GM04504 (cell line): ENCODE data around the gene TMEM242.

Source experiments
- DNase-seq: peaks from one replicate; pipeline ENCODE4 v3.0.0-alpha.2; 2012; ENCODE audit warnings: low read depth

TMEM242 gene

DNA sequence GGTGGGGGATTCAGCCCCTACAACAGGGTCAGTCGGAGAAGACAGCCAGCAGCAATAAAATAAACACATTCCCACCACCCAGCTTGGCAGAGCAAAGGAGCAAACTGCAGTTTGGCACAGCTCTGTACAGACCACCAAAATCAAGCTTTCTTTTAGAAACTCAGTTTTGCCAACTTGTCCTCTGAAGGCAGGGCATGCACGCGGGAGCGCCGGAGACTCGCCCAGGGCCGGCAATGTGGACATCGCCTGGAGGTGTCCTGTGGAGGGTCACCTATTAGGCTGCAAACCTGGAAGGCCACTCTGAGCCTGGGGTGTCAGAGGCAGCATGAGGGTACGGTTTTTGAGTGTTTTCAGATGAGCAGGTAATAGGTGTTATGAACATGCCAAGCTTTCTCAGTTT is 34.7 kb downstream of the TMEM242 start:
- DNase-seq = no peak

DNA sequence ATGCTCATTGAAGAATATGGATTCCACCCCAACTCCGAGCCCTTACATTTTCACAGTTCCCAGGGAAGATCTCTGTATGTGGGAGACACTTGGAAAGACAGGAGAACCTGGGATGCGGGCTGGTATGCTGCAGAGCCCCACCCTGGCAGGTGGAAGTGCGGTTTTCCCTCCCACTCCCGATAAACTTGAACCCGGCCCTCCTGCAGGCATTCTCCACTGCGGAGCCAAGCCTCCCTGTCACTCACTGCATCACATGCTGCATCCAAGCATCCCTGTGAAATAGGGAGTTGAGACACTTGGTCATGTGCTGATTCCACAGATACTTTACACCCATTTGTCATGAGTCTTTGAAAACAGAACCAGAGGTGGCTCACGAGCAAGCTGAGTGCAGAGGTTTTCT is 35.4 kb downstream of the TMEM242 start:
- DNase-seq = no peak

DNA sequence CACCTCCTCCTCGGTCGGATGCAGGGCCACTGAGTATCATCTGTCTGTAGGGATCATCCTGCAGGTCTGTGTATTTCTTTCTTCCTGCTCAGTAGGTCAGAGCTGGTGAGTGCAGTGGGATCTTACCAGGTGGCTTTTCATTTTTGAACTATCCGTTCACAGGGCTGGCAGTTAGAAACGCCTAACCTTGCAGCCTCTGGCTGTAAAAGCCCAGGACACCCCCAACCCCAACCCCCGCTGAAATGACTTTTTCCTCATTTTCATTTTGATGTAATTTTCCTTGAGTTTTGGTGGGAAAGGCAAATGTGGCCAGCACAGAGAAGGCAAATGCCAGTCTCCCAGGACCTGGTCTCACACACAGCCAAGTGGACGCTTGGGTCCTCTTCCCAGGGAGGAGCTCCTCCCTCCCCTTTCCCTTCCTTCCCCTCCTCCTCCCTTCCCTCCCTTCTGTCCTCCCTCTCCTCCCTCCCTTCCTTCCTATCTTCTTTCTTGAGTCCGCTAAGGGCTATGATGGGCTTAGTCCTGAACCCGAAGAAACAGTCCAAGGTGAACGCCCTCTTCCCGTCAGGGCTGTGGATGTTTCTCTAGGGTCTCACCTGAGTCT is 36.0 kb downstream of the TMEM242 start:
- no peak for DNase-seq

DNA sequence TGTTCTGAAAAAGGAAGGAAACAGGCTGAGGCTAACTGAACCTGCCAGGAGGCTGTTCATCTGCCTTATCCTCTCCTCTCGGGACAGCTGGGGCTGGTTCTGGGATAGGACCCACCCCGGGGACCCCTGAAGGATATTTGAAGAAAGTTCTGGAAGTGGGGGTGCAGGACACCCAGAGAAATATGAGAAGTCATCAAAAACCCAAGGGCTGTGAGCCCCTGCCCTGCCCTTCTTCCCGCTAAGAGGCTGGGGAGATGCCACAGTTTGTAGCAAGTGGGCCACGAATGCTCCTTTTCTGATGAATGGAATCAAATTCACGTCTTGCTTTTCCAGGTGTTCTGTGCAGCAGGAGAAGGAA is 37.9 kb downstream of the TMEM242 start:
- no peak for DNase-seq

DNA sequence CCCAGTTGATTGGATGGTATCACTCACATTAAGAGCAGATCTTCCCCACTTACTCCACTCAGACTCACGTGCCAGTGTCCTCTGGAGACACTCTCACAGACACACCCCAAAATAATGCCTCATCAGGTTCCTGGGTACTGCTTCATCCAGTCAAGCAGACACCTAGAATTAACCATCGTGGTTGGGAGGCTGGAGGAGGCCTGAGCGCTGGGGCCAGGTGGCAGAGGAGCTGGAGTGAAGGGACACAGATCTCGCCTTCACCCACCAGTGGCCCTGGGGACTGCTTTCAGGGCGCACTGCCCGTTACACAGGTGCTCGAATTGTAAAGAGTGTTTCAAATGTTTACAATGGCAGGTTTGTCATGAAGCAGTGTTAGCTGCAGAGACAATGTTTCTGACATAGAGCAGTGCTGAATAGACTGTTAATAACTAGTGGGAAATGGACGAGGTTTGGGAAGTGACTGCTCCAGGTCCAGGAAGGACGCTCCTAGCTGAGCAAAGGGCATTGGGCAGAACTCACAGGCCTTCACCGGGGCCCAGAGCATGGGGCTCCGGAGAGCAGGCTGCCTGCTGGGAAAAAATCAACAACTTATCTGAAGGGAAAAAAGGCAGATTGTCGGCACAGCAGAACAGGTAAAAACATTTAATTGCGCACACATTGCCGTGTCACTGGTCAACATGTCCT is 38.4 kb downstream of the TMEM242 start:
- DNase-seq = no peak

DNA sequence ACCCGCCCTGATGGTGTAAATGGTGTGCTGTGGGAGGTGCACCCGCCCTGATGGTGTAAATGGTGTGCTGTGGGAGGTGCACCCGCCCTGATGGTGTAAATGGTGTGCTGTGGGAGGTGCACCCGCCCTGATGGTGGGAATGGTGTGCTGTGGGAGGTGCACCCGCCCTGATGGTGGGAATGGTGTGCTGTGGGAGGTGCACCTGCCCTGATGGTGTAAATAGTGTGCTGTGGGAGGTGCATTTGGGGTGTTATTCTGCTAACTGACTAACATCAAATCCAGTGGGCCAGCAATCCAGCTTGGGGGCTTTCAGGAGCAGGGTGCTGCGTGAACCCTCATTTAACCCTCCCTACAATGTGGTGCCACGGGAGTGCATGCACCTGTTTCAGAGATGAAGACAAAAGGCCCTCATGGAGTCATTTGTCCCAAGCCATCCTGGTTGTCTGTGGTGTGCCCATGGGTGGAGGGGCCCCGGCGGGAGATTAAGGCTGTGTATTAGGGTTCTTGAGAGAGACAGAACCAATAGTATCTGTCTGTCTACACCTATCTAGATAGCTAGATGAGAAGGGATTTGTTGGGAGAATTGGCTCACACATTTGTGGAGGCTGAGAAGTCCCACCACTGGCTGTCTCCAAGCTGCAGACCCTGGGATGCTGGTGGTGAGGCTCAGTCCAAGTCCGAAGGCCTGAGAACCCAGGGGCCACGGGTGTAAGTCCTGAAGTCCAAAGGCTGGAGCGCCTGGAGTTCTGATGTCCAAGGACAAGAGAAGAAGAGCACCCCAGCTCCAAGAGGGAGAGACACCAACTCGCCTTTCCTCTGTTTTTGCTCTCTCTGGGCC is 39.2 kb downstream of the TMEM242 start:
- DNase-seq = no peak

DNA sequence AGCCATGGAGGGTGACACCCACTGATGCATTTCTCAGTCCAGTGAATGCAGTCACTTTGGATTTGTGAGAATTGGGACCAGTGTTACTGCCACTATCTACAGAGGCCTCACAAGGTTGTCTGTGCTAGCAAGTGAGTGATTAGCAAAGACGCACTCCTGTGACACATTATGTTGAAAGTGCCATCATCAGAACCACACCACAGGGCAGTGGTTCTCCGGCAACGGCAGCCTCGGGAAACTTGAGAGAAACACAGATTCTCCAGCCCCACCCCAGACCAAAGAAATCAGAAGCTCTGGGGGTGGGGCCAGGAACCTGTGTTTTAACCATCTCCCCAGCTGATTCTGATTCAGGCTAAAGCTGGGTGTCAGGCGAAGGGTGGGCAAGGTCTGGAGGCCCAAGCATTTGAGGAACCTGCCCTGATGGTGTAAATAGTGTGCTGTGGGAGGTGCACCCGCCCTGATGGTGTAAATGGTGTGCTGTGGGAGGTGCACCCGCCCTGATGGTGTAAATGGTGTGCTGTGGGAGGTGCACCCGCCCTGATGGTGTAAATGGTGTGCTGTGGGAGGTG is 39.9 kb downstream of the TMEM242 start:
- no peak for DNase-seq

DNA sequence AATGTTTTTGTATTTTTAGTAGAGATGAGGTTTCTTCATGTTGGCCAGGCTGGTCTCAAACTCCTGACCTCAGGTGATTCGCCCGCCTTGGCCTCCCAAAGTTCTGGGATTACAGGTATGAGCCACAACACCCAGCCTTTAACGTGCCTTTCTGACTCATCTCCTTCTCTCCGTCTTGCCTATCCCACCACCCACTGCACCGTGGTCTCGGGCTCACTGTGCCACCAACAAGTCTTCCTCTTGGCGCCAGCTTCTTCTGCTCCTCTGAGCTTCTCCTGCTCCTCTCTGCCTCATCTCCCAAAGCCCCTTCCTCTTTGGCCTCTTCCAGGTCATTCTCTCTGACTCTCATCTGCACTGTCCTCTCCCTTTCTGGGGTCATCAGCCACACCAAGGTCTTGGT is 41.0 kb downstream of the TMEM242 start:
- no peak for DNase-seq

DNA sequence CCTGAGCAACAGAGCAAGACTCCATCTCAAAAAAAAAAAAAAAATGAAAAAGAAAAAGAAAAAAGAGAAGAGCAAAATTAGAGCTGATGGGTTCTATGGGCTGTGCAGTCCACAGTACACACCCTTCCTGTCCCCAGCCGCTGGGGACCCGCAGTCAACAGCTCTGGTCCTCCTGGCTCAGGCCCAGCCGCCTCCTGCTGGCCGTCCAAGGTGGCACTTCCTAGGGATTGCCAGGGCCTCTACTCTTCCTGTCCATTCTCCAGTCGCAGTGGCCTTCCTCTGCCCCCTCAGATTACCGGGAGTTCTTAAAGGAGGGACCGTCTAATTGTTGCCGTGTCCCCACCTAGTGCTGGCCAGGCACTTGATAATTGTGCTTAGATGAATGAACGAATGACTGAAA is 41.7 kb downstream of the TMEM242 start:
- DNase-seq = no peak

DNA sequence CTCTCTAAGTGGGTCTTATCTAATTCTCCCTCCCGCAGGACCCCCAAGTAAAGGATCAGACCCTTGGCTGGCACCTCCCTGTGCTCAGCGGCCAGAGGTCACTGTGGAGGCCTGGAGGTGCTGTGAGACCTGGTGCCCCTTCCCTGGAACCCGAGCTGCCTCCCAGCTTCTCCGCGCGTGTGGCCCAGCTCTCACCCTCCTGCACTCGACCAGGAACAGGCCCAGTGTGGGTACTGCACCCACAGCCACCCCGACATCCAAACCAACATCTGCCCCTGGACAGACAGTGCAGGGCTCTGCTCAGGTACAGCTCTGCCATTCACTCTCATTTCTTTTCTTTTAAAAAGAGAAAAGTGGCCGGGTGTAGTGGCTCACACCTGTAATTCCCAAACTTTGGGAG is 42.4 kb downstream of the TMEM242 start:
- DNase-seq = no peak

DNA sequence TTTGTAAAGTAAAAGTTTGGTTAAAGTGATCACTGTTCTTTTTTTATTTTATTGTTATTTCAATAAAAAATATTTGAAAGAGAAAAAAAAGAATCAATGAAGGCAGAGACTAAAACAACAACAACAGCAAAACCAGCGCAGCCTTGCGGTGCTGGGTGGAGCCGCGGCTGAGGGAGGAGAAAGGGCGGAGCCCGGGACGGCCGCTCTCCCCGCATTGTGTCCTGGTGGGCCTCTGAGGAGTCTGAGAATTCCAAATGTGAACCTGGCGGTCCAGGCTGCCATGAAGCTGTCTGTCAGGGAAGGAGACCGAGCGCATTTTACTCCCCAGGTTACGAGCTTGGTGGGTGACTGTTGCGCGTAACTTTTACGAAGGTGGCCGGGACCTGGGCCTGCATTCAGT is 43.2 kb downstream of the TMEM242 start:
- DNase-seq = no peak

DNA sequence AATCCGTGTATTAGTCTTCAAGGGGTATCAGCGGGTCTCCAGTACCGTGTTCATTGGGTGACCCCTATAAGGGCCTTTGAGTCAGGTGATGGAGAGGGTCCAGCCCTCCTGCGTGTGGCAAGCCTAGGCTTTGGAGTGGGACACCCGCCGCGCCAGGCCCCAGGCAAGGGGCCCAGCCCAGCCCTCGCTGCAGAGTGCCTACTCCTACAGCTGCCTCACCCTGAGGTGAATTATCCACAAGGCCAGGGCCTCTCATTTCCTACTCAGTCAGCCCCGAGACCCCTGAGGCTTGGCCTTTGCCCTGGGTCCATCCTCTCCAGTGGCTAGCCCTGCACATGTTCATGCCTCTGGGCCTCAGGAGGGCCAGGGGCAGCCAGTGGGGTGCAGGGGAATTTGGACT is 45.1 kb downstream of the TMEM242 start:
- DNase-seq = no peak

DNA sequence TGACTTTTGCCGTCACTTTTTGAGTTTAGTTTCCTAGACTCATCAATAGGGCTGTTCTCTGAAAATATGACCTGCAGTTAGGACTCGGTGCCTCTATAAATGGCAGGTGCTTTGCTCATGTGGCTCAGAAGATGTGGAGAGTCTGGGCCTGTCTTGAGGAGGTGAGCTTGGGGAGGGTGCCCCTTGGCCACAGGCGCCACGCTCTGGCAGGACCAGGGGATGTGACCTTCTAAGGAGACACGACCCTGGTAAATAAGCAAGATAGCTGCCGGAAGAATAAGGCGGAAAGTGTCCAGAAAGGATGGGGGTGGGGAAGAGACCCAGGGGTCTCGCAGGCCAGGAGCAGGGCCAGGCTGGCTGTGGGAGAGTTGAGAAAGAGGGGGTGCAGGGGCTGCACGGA is 46.6 kb downstream of the TMEM242 start:
- no peak for DNase-seq

DNA sequence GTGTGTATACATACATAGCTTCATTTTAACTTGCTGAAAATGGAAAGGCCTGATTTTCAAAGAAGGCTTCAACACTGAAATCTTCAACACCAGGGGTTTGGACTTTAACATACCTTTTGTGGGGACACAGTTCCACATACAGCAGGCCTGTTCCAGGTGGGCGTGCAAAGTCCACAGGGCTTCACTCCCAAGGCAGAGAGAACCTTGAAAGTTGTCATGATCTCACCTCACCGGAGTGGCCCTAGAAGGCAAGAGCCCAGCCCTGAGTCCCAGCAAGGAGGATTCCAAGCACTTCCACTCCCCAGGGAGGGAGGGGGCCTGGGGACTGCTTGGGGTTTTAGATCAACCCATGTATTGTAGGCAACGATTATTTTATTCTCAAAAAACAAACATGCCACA is 47.2 kb downstream of the TMEM242 start:
- no peak for DNase-seq

DNA sequence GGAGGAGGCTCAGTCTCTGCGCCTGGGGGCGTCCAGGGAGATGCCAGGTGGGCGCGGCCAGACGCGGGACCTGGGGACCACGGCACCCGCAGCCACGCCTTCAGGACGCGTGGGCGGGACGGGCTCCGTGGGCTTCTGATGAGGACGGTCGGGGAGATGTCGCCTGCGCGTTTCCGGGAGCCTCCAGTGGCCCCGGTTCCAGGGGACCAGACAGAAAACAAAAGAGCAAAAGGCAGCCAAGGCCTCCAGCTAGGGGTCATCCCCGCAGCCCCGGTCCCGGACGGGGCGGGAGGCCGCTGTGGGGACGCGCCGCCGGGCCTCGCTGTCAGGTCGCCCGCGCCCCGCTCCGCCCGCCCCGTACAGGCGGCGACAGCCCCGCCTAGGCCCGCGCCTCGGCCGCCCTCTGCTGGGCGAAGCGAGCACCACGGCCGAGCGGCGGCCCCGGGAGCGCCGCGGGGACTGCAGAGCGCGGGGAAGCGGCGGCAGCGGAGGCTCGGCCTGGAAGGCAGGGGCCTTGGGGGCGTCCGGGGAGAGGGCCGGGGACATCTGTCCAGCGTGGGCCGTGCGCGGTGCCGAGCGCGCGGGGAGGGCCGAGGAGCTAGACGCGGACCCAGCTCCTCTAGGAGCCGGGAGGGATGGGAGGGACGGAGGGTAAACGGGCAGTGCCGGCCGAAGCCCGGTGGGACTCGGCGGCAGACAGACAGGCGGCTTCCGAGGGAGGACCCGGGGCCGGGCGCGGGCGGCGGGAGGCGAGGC is 48.7 kb downstream of the TMEM242 start:
- no peak for DNase-seq

DNA sequence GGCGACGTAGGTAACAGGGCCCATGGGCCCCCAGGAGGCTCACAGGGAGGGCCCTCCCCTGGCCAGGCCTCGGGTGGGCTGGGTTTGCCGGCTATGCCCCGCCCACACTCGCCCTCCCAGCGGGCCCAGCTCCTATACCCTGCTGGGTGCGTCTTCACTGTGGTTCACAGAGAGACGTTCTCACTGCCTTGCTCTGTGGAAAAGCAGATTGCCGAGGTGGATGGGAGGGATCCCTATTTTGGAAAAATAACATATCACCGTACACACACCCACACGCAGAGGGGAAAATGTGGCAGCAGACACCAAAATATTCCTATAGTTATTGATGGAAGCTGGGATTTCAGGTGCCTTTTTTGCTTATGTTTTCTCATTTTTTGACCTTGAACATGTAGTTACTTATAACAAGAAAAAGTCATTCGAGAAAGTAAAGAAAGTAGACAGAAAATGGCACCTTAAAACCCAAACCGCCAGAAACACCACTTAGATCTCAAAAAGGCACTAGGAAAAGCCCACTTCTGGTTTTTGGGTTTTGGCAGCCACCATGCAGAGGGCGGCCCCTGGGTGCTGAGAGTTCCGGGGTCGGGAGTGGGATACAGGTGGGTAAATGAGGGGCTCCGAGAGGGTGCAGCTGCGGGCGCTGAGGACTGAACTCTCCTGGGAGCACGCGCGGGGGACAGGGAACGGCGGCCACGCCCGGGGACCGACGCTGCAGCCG is 49.4 kb downstream of the TMEM242 start:
- DNase-seq = no peak

DNA sequence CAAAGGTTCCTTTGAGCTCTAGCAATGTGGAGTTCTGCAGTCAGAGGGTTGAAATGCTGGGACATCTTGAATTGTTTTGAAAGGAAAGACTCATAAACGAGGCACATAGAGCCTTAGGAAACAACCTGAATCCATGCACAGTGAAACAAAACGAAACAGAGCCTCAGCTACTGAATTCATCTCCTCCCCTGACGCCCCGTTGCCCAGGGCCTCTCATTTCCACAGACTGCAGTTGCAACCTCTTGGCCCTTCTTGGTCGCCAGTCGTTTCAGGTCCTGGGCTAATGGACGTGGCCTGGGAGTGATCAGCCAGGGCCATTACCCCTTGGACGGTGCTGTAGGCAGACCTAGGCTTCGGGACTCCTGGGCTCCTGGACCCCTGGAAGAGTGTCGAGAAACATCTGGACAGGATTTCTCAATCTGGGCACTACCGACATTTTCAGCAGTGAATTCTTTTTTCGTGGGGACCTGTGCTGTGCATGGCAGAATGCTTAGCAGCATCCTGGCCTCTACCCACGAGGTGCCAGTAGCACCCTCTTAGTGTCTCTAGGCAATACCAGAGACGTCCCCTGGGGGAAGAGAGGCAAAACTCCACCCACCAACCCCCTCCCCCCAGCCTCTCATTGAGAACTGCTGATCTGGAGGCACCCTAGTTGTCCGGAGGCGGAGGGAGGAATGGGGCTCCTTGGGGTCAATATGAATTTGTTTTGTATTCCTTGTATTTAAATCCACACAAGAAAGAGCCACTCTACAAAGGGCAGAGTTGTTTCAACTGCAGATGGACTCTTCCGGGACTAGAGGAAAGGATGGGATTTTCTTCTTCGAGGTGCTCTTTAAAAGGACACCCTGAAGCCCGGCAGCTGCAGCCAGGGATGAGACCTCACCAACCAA is 50.2 kb downstream of the TMEM242 start:
- DNase-seq = no peak

DNA sequence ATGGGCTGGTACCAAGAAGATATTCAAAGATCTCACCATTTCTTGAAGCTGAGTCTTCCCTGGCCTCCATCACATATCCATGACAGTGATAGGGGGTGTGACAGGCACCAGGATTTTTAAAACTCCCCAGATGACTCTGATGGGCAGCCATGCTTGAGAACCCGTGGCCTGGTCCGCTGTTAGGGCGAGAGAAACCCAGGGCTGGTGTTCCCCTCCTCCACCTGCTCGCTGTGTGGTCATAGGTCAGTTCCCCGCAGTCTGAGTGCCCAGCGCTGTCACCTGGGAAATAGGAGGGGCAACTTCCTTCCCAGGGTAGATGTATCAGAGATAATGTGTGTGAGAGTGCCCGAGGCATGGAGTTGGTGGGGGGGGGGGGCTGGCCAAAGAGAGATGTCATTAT is 50.9 kb downstream of the TMEM242 start:
- no peak for DNase-seq

DNA sequence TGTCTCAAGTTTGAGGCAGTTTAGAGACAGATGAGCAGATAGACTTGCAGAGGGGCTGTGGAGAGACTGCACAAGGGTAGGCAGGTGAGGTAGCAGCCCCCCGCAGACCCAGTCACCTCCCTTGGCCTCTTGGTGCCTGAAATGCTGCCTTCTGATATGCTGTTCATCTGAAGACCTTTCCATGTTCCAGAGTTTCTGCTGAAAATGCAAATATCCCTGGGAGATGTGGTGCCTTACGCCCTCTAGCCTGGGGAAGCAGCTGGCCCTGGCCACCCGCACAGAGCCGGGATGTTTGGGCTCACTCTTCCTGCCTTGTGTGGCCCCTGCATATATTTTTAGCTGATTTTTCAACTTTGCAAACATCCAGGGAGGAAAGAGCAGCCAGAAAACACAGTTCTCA is 51.4 kb downstream of the TMEM242 start:
- DNase-seq = no peak

DNA sequence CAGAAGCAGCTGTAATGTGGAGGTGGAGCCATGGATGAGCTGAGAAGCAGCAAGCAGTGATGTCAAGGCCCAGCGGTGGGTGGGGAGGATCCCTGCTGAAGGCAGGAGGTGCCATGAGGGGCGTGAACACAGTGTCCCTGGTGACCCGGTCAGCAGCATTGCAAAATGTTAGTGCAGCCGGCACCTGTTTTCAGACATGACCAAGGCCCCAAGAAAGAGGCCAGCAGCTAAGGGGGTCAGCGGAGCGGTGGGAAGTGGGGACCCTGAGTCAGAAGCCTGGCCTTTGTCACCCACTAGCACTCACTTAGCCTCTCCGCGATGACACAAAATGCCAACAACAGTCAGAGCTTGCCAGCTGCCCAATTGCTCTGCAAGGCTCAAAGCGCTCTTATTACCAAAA is 51.9 kb downstream of the TMEM242 start:
- no peak for DNase-seq

DNA sequence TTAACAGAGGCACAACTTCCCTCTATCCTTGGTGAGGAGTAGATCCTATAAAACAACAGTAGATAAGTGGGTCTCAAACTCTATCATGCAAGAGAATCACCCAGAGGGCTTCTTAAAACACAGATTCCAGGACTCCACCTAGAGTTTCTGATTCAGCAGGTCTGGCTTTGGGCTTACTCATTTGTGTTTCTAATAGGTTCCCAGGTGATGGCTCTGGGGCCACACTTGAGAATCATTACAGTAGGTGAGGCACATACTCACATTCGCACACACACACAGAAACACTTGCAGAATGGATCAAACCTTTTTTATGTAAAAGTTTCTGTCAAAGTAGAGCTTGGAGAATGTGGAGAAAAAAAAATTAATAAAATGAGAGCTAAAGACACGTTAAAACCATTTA is 52.4 kb downstream of the TMEM242 start:
- DNase-seq = no peak
